ENCODE data around the gene DPM2.

DPM2 gene

GRCh38 chr9:127937388-127938297 lies at the start of gene DPM2:
Gene DPM2 (minus strand): TSS chr9:127937854. CDS start chr9:127937820, 34 bp downstream.
- no peaks in the 10 kb centered on the region for H3K9me3 ChIP-seq (ENCODE audit: control insufficient read depth in 1 of 2, low read length in 2 of 2)
- peak within 1 kb of the TSS; percentile 80 to 96 for H3K4me3 ChIP-seq (ENCODE audit: low read depth in 1 of 2, low read length in 2 of 2)
- H3K9ac ChIP-seq (ENCODE audit: low read depth in 1 of 2, low read length in 2 of 2), result peak within 1 kb of the TSS; percentile 68 to 88
- H3K27me3 ChIP-seq (ENCODE audit: control insufficient read depth in 1 of 2, insufficient read depth in 2 of 2, low read length in 2 of 2), result no peaks in the 10 kb centered on the region
- H3K4me1 ChIP-seq (ENCODE audit: control insufficient read depth in 1 of 2, insufficient read depth in 2 of 2, low read length in 2 of 2), result peaks cover 24 to 41% of the 10 kb centered on the region in 2 donors
- no peak within 1 kb of the TSS for H3K27ac ChIP-seq (ENCODE audit: low read depth, low read length)
- peaks cover 15 to 23% of the 10 kb centered on the region in 2 donors for H3K36me3 ChIP-seq (ENCODE audit: control insufficient read depth in 1 of 2, insufficient read depth in 2 of 2, low read length in 2 of 2)

GRCh38 chr9:127987103-127987614 lies 49.5 kb upstream of the DPM2 start:
- H3K9ac ChIP-seq (ENCODE audit: low read depth in 1 of 2, low read length in 2 of 2), result no peak overlapping the region
- H3K4me3 ChIP-seq (ENCODE audit: low read depth in 1 of 2, low read length in 2 of 2), result no peak overlapping the region
- peak overlapping the region; percentile 13 for H3K27ac ChIP-seq (ENCODE audit: low read depth, low read length)
- no peaks in the 10 kb centered on the region for H3K9me3 ChIP-seq (ENCODE audit: control insufficient read depth in 1 of 2, low read length in 2 of 2)
- no peaks in the 10 kb centered on the region for H3K36me3 ChIP-seq (ENCODE audit: control insufficient read depth in 1 of 2, insufficient read depth in 2 of 2, low read length in 2 of 2)
- H3K4me1 ChIP-seq (ENCODE audit: control insufficient read depth in 1 of 2, insufficient read depth in 2 of 2, low read length in 2 of 2), result peaks cover 36% of the 10 kb centered on the region in 2 donors
- no peaks in the 10 kb centered on the region for H3K27me3 ChIP-seq (ENCODE audit: control insufficient read depth in 1 of 2, insufficient read depth in 2 of 2, low read length in 2 of 2)

- Histone ChIP-seq H3K27me3 (ENCODE audit: control insufficient read depth in 1 of 2, insufficient read depth in 2 of 2, low read length in 2 of 2) (no peaks in the 10 kb centered on the region), H3K9ac (ENCODE audit: low read depth in 1 of 2, low read length in 2 of 2) (no peak overlapping the region), H3K27ac (ENCODE audit: low read depth, low read length) (no peak overlapping the region), H3K4me1 (ENCODE audit: control insufficient read depth in 1 of 2, insufficient read depth in 2 of 2, low read length in 2 of 2) (peaks cover 24 to 31% of the 10 kb centered on the region in 2 donors), H3K9me3 (ENCODE audit: control insufficient read depth in 1 of 2, low read length in 2 of 2) (no peaks in the 10 kb centered on the region), H3K4me3 (ENCODE audit: low read depth in 1 of 2, low read length in 2 of 2) (no peak overlapping the region), H3K36me3 (ENCODE audit: control insufficient read depth in 1 of 2, insufficient read depth in 2 of 2, low read length in 2 of 2) (no peaks in the 10 kb centered on the region)
Measured at GRCh38 chr9:127985011-127985410, 47.4 kb upstream of the DPM2 start.

- no peak overlapping the region for H3K27ac ChIP-seq (ENCODE audit: low read depth, low read length)
- no peak overlapping the region for H3K9ac ChIP-seq (ENCODE audit: low read depth in 1 of 2, low read length in 2 of 2)
- no peaks in the 10 kb centered on the region for H3K9me3 ChIP-seq (ENCODE audit: control insufficient read depth in 1 of 2, low read length in 2 of 2)
- H3K27me3 ChIP-seq (ENCODE audit: control insufficient read depth in 1 of 2, insufficient read depth in 2 of 2, low read length in 2 of 2), result no peaks in the 10 kb centered on the region
- no peaks in the 10 kb centered on the region for H3K36me3 ChIP-seq (ENCODE audit: control insufficient read depth in 1 of 2, insufficient read depth in 2 of 2, low read length in 2 of 2)
- H3K4me3 ChIP-seq (ENCODE audit: low read depth in 1 of 2, low read length in 2 of 2), result no peak overlapping the region
- H3K4me1 ChIP-seq (ENCODE audit: control insufficient read depth in 1 of 2, insufficient read depth in 2 of 2, low read length in 2 of 2), result peaks cover 22 to 24% of the 10 kb centered on the region in 2 donors
Measured at GRCh38 chr9:127983847-127984289, 46.2 kb upstream of the DPM2 start.

- Histone ChIP-seq H3K27me3 (ENCODE audit: control insufficient read depth in 1 of 2, insufficient read depth in 2 of 2, low read length in 2 of 2) (no peaks in the 10 kb centered on the region), H3K9me3 (ENCODE audit: control insufficient read depth in 1 of 2, low read length in 2 of 2) (no peaks in the 10 kb centered on the region), H3K4me3 (ENCODE audit: low read depth in 1 of 2, low read length in 2 of 2) (no peak overlapping the region), H3K27ac (ENCODE audit: low read depth, low read length) (no peak overlapping the region), H3K9ac (ENCODE audit: low read depth in 1 of 2, low read length in 2 of 2) (no peak overlapping the region), H3K4me1 (ENCODE audit: control insufficient read depth in 1 of 2, insufficient read depth in 2 of 2, low read length in 2 of 2) (peaks cover 19 to 26% of the 10 kb centered on the region in 2 donors), H3K36me3 (ENCODE audit: control insufficient read depth in 1 of 2, insufficient read depth in 2 of 2, low read length in 2 of 2) (no peaks in the 10 kb centered on the region)
Measured at GRCh38 chr9:127982912-127983311, 45.3 kb upstream of the DPM2 start.

- peaks cover 25 to 38% of the 10 kb centered on the region in 2 donors for H3K4me1 ChIP-seq (ENCODE audit: control insufficient read depth in 1 of 2, insufficient read depth in 2 of 2, low read length in 2 of 2)
- H3K4me3 ChIP-seq (ENCODE audit: low read depth in 1 of 2, low read length in 2 of 2), result peak overlapping the region; percentile 65 to 81
- H3K27ac ChIP-seq (ENCODE audit: low read depth, low read length), result peak overlapping the region; percentile 73
Measured at GRCh38 chr9:127981559-127982121, 44.0 kb upstream of the DPM2 start.

GRCh38 chr9:127980706-127981558 lies 43.3 kb upstream of the DPM2 start, which contains the start of gene EEIG1:
Gene EEIG1 (minus strand): TSS chr9:127980989. CDS start chr9:127980137, 852 bp downstream.
- Histone ChIP-seq H3K9ac (ENCODE audit: low read depth in 1 of 2, low read length in 2 of 2) (peak within 1 kb of the TSS; percentile 81 to 92), H3K4me3 (ENCODE audit: low read depth in 1 of 2, low read length in 2 of 2) (peak within 1 kb of the TSS; percentile 89 to 93), H3K4me1 (ENCODE audit: control insufficient read depth in 1 of 2, insufficient read depth in 2 of 2, low read length in 2 of 2) (peaks cover 32 to 46% of the 10 kb centered on the region in 2 donors), H3K36me3 (ENCODE audit: control insufficient read depth in 1 of 2, insufficient read depth in 2 of 2, low read length in 2 of 2) (peaks cover 5% of the 10 kb centered on the region in 2 donors), H3K27me3 (ENCODE audit: control insufficient read depth in 1 of 2, insufficient read depth in 2 of 2, low read length in 2 of 2) (no peaks in the 10 kb centered on the region), H3K9me3 (ENCODE audit: control insufficient read depth in 1 of 2, low read length in 2 of 2) (no peaks in the 10 kb centered on the region), H3K27ac (ENCODE audit: low read depth, low read length) (peak within 1 kb of the TSS; percentile 83)

More at GRCh38 chr9:127981559-127982121, 44.0 kb upstream of the DPM2 start:
- Histone ChIP-seq H3K27me3 (ENCODE audit: control insufficient read depth in 1 of 2, insufficient read depth in 2 of 2, low read length in 2 of 2) (no peaks in the 10 kb centered on the region), H3K9ac (ENCODE audit: low read depth in 1 of 2, low read length in 2 of 2) (peak overlapping the region; percentile 76 to 89), H3K9me3 (ENCODE audit: control insufficient read depth in 1 of 2, low read length in 2 of 2) (no peaks in the 10 kb centered on the region), H3K36me3 (ENCODE audit: control insufficient read depth in 1 of 2, insufficient read depth in 2 of 2, low read length in 2 of 2) (no peaks in the 10 kb centered on the region)

- Histone ChIP-seq H3K27ac (ENCODE audit: low read depth, low read length) (peak overlapping the region; percentile 83), H3K27me3 (ENCODE audit: control insufficient read depth in 1 of 2, insufficient read depth in 2 of 2, low read length in 2 of 2) (no peaks in the 10 kb centered on the region), H3K36me3 (ENCODE audit: control insufficient read depth in 1 of 2, insufficient read depth in 2 of 2, low read length in 2 of 2) (peaks cover 5% of the 10 kb centered on the region in 2 donors), H3K9me3 (ENCODE audit: control insufficient read depth in 1 of 2, low read length in 2 of 2) (no peaks in the 10 kb centered on the region), H3K9ac (ENCODE audit: low read depth in 1 of 2, low read length in 2 of 2) (peak overlapping the region; percentile 81 to 92), H3K4me1 (ENCODE audit: control insufficient read depth in 1 of 2, insufficient read depth in 2 of 2, low read length in 2 of 2) (peaks cover 40 to 53% of the 10 kb centered on the region in 2 donors), H3K4me3 (ENCODE audit: low read depth in 1 of 2, low read length in 2 of 2) (peak overlapping the region; percentile 89 to 93)
Measured at GRCh38 chr9:127980060-127980705, 42.5 kb upstream of the DPM2 start.

GRCh38 chr9:127979333-127980059 lies 41.8 kb upstream of the DPM2 start:
- Histone ChIP-seq H3K9me3 (ENCODE audit: control insufficient read depth in 1 of 2, low read length in 2 of 2) (no peaks in the 10 kb centered on the region), H3K9ac (ENCODE audit: low read depth in 1 of 2, low read length in 2 of 2) (peak overlapping the region; percentile 81 to 92), H3K36me3 (ENCODE audit: control insufficient read depth in 1 of 2, insufficient read depth in 2 of 2, low read length in 2 of 2) (peaks cover 5 to 7% of the 10 kb centered on the region in 2 donors), H3K4me3 (ENCODE audit: low read depth in 1 of 2, low read length in 2 of 2) (peak overlapping the region; percentile 89 to 93), H3K27ac (ENCODE audit: low read depth, low read length) (peak overlapping the region; percentile 83), H3K4me1 (ENCODE audit: control insufficient read depth in 1 of 2, insufficient read depth in 2 of 2, low read length in 2 of 2) (peaks cover 47 to 60% of the 10 kb centered on the region in 2 donors), H3K27me3 (ENCODE audit: control insufficient read depth in 1 of 2, insufficient read depth in 2 of 2, low read length in 2 of 2) (no peaks in the 10 kb centered on the region)
